Stimulated activated CD4-positive, alpha-beta T cell treated with anti-CD3 and anti-CD28 coated beads, Interleukin-1b, Interleukin-23, amount 100 ng/mL, for 4 hours (primary cell): ENCODE results near the gene ZMIZ1.

Source experiments
- DNase-seq, 2 donors: peaks; one replicate each; pipeline ENCODE4 v3.0.0-alpha.2; 2020; ENCODE audit warnings: low read depth in 2 of 2

The ZMIZ1 gene

GRCh38 chr10:79342811-79343561 is 274.2 kb downstream of the ZMIZ1 start:
- DNase-seq = no peak

GRCh38 chr10:79344502-79345195 is 275.9 kb downstream of the ZMIZ1 start:
- DNase-seq = no peak

DNA sequence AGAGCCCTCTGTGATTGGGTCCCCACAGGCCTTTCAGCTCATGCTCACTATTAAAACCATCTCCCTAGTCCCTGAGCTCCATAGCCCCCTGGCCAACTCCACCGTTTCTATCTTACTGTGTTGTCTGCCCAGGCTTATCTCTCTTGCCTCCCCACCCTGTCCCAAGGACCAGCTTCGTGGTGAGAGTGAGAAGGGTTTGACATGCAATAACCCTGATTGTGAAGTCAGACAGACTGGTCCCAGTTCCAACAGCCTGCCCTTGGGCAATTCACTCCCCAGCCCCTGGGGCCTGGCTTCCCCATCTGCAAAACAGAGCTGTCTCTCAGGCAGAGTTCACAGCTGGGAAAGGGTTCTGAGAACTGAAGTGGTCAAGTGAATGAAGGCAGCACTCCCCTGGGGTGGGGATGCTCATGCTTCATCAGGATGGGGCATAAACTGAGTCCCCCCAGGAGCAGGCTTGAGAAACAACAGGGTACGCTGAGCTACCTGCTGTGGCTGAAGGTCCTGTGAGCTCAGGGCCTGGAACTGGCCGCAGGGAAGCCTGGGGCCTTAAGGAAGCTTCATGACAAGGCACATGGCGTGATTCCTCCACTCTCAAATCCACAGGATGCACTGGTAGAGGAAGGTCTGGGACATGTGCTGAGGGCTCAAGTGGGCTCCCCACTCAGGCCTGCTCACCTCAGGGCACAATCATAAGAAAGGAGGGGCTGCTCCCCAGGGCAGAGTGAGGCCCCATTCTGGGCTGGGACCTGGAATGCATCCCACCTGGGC is 276.7 kb downstream of the ZMIZ1 start:
- DNase-seq = no peak

DNA sequence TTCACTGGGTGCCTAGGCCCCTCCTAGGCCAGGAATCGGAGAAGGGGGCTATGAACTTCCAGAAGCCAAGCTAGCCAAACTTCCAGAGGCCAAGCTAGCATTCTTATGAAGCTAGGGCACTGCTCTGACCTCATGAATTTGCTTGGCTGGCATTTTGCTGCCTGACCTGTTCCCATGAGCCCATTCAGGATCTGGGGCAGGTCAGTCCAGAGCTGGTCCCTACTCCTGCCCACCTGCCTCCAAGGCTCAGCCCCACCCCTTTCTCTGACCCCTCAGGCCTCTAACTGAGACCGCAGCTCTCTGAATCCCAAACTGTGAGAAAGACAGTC is 277.2 kb downstream of the ZMIZ1 start:
- DNase-seq = no peak

- no peak for DNase-seq
These were observed 277.8 kb downstream of the ZMIZ1 start for GRCh38 chr10:79346388-79347225.

DNA sequence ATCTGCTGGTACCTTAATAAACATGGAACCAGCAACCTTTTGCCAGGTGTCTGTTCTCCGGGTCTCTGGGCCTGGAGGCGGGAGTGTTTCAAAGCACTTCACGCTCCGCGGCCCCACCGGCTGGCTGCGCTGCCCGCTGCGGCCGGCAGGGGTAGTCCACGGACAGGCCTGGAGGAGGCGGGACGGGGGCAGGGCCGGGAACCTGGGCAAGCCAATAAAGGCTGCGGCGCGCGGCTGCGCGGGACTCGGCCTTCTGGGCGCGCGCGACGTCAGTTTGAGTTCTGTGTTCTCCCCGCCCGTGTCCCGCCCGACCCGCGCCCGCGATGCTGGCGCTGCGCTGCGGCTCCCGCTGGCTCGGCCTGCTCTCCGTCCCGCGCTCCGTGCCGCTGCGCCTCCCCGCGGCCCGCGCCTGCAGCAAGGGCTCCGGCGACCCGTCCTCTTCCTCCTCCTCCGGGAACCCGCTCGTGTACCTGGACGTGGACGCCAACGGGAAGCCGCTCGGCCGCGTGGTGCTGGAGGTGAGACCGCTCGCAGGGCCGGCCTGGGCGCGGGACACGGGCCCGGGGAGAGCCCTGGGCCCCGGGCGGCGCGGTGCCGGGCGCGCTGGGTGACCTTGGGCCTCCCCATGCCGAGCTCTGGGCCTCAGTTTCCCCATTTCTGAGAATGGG is 278.6 kb downstream of the ZMIZ1 start, which contains the start of gene PPIF:
TSS of gene PPIF (plus strand) at position 244 of the 668 bp plus-strand sequence. CDS start at position 324, 80 bp downstream.
- peak; percentile 94 to 95 for DNase-seq

DNA sequence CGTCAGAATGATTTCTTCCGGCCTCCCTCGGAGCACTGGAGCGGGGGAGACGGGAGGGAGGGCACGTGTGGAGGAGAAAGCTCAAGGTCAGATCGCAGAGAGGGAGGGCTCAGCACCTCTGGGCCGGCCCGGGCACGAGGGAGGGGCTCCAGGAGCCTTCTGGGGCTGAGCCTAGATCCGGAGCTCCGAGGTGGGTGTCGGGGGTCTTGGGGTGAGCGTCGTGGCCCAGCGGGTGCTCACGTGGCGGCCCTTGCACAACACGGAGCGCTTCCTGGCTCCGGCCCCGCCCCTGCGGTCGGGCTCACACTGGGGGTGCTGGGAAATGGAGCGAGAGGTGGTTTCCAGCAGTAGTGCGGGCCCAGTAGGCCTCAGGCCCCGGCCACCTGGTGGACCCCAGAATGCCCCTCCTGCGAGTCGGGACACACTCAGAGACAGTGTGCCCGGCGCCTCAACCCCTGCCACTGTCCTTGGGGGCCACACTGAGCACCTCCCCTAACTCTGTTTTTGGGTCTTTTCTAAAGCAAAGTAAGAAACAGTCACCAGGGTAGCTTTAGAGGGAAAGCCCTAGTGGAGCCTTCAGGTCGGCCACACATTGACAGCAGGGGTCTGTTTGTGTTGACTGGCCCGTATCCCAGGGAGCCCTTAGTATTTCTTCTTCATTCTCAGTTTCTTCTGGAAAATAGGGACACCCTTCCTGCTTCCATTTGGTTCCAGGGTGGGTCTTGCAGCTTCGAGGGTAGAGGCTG is 279.3 kb downstream of the ZMIZ1 start:
- peak; percentile 61 to 73 for DNase-seq

DNA sequence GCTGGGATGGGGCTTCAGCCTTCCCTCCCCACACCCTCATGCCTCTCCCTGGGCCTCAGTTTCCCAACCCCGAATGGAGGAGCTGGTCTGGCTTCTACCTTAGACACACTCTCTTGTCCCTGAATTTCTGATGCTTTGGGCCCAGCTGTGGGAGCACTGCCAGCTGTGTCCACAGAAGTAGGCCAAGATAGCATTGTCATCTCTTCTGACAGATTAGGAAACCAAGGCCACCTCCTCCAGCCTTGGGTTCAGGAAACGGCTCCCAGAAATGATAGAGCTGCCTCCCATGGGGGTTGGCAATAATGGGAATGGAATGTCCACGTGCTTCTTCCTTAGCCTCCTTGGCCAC is 279.8 kb downstream of the ZMIZ1 start:
- DNase-seq = no peak

GRCh38 chr10:79349072-79349491 is 280.3 kb downstream of the ZMIZ1 start:
- DNase-seq = no peak

DNA sequence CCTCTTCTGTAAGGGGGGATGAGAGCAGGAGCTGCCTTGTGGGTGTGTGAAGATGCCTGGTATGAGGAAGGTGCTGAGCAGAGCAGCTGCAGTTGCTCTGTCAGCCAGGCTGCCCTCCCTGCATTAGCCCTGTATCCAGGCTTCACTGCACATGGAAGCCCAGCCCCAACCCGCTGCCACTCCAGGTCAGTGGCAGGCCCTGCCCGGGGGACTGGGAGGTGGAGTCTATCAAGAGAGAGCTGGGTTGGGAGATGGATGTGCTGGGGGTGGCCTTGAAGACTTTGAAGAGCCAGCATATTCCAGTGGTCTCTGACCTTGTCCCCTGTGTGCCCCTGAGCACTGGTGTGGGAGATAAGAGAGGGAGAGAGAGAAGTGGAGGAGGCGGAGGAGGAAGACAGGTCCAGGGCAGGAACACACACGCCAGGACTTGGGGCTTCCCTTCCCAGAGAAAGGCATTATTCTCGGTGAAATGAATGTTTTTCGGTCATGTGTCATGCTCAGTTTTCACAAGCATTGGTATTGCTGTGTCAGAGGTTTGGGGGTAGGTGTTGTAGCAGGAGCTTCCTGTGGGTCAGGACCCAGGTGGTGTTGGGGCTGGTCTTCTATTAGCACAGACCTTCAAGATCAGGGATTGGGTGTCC is 281.1 kb downstream of the ZMIZ1 start:
- DNase-seq = no peak

- no peak for DNase-seq
These were observed 281.8 kb downstream of the ZMIZ1 start for GRCh38 chr10:79350407-79351154.

GRCh38 chr10:79351332-79351731 is 282.6 kb downstream of the ZMIZ1 start:
- no peak for DNase-seq

DNA sequence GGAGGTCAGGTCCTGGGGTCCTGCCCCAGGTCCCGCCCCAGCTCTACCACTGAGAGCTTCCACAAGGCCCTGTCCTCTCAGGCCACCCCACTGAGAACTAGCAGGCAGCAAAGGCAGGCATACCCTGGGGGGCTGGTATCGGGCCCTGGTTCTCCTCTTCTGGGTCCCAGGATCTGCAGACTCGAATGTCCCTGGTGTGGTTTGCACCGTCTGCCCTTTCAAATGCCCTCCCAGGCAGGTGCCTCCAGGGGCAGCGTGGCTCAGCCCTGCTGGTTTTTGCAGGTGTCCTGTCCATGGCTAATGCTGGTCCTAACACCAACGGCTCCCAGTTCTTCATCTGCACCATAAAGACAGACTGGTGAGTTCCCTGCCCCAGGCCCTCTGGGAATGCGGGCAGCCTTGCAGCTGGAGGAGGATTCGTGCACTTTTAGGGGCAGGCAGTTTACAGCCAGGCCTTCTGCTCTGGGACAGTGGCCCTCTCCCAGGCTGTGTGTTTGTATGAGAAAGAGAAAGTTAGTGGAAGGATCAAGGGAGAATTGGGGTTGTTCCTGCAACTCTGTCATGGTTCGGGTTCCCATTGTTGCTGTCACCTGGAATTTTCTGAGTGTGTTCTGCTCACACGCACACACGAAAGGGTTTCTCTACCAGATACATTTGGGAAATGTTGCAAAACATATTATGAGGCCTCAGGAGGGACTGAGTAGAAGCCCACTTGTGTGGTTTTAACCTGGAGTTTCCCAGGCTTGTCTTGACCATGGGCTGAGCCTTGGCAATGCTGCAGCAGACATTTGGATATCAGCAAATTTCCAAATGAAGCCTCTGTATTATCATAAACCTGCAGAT is 283.5 kb downstream of the ZMIZ1 start:
- DNase-seq = no peak

- DNase-seq = no peak
These were observed 284.2 kb downstream of the ZMIZ1 start for GRCh38 chr10:79353000-79353406.

- DNase-seq = no peak
These were observed 285.0 kb downstream of the ZMIZ1 start for GRCh38 chr10:79353726-79354125.

DNA sequence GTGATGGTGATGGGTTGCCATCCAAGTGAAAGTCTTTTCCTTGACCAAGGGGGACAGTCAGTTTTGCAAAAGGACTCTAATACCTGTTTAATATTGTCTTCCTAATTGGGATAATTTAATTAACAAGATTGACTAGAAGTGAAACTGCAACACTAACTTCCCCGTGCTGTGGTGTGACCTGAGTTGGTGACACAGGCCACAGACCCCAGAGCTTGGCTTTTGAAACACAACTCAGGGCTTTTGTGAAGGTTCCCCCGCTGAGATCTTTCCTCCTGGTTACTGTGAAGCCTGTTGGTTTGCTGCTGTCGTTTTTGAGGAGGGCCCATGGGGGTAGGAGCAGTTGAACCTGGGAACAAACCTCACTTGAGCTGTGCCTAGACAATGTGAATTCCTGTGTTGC is 285.4 kb downstream of the ZMIZ1 start:
- no peak for DNase-seq

- no peak for DNase-seq
These were observed 285.8 kb downstream of the ZMIZ1 start for GRCh38 chr10:79354615-79355014.

DNA sequence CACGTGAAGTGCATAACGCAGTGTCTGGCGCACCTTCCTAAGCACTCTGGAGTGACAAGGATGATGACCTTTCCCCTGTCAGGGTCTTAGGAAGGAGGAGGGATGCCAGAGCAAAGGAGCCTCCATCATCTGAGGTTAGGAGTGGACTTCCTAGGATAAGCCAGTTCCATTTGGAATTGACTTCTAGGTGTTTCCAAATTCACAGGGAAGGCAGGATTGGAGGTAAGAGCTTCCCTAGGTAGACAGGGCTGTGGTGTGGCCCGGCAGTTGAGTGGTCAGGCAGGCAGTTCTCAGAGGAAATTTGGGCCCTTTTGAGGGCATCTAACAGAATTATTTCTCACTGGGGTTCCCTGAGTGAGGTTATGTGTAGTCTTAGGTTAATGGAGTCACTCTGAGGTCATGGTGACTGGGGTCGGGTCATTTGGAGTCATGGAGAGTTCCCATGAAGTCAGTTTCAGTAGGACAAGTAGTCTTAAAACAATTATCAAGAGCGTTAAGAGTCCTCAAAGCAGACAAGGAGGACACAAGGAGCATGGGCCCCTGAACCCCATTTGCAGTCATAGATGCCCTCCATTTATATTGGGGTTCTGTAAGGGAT is 286.8 kb downstream of the ZMIZ1 start:
- DNase-seq = no peak
